PFSK-1 (cell line): ENCODE measurements around the gene KCTD3.

Experiments used
- FOXP2 ChIP-seq: optimal IDR thresholded peaks from 2 replicates; pipeline ENCODE3; 2011; ENCODE audit warnings: borderline replicate concordance, control low read depth, inconsistent platforms; ENCODE audit not compliant: insufficient read depth; ENCODE audit errors: extremely low read length, extremely low read depth
- POLR2AphosphoS5 ChIP-seq: IDR thresholded peaks from 2 replicates; pipeline ENCODE4 v1.6.1; 2012; ENCODE audit warnings: low read depth, mild to moderate bottlenecking, control low read depth, low read length, moderate library complexity
- REST ChIP-seq, 2 experiments: IDR thresholded peaks; 2 replicates each; pipeline versions ENCODE4 v1.6.1 to v1.8.0; 2011 to 2012; ENCODE audit warnings: low read depth in 2 of 2, low read length in 2 of 2, control low read depth in 1 of 2, inconsistent platforms in 1 of 2, mild to moderate bottlenecking in 1 of 2, moderate library complexity in 1 of 2; ENCODE audit not compliant: insufficient read depth in 1 of 2
- SIN3A ChIP-seq: IDR thresholded peaks from 2 replicates; pipeline ENCODE4 v1.6.1; 2012; ENCODE audit warnings: mild to moderate bottlenecking, low read length, moderate library complexity, borderline replicate concordance; ENCODE audit not compliant: insufficient read depth
- TAF1 ChIP-seq: IDR thresholded peaks from 2 replicates; pipeline ENCODE4 v1.6.1; 2012; ENCODE audit warnings: low read length, control low read depth, borderline replicate concordance; ENCODE audit not compliant: insufficient read depth

- no peak for TF ChIP-seq REST (IDR thresholded peaks at IDR 0.05; ENCODE audit: insufficient read depth in 1 of 2, low read depth in 2 of 2, low read length in 2 of 2)
- TF ChIP-seq SIN3A = no peak
- no peak for TF ChIP-seq TAF1
- TF ChIP-seq FOXP2 = no peak
- no peak for TF ChIP-seq POLR2AphosphoS5
Measured at GRCh38 chr1:215637041-215637573, 70.0 kb downstream of the KCTD3 start.
